Measurements from ENCODE around the gene SOSTDC1.

SOSTDC1 gene

GRCh38 chr7:16419859-16420258 is 45.7 kb downstream of the SOSTDC1 start:
- no peak for DNase-seq (ENCODE audit: low spot score)

- no peak for DNase-seq (ENCODE audit: low spot score)
These were observed 46.4 kb downstream of the SOSTDC1 start for GRCh38 chr7:16419126-16419525.

- DNase-seq (ENCODE audit: low spot score): no peak
These were observed 47.6 kb downstream of the SOSTDC1 start for GRCh38 chr7:16417906-16418305.

- DNase-seq (ENCODE audit: low spot score): no peak
These were observed 49.0 kb downstream of the SOSTDC1 start for GRCh38 chr7:16416289-16417282.

- DNase-seq (ENCODE audit: low spot score): no peak
These were observed 53.0 kb downstream of the SOSTDC1 start for GRCh38 chr7:16412274-16413254.

Measured in pons (tissue), 1 donor.